Activated naive CD4-positive, alpha-beta T cell treated with anti-CD3 and anti-CD28 coated beads, Interleukin-2, amount 50 U/mL, for 24 hours (primary cell): Measurements from ENCODE around the gene DTNA.

ENCODE experiments used
- H3K27ac Mint-ChIP-seq: one replicate; pipeline ENCODE4 v1.8.0; 2021; ENCODE audit warnings: mild to moderate bottlenecking, mixed read lengths
- H3K27me3 Mint-ChIP-seq: one replicate; pipeline ENCODE4 v1.8.0; 2021; ENCODE audit warnings: mixed read lengths
- H3K36me3 Mint-ChIP-seq: one replicate; pipeline ENCODE4 v1.8.0; 2021; ENCODE audit warnings: mixed read lengths
- H3K4me1 Mint-ChIP-seq: one replicate; pipeline ENCODE4 v1.8.0; 2021; ENCODE audit warnings: mixed read lengths
- H3K4me3 Mint-ChIP-seq: one replicate; pipeline ENCODE4 v1.8.0; 2021; ENCODE audit warnings: mild to moderate bottlenecking, mixed read lengths
- H3K9me3 Mint-ChIP-seq: one replicate; pipeline ENCODE4 v1.8.0; 2021; ENCODE audit warnings: mixed read lengths

Gene DTNA

DNA sequence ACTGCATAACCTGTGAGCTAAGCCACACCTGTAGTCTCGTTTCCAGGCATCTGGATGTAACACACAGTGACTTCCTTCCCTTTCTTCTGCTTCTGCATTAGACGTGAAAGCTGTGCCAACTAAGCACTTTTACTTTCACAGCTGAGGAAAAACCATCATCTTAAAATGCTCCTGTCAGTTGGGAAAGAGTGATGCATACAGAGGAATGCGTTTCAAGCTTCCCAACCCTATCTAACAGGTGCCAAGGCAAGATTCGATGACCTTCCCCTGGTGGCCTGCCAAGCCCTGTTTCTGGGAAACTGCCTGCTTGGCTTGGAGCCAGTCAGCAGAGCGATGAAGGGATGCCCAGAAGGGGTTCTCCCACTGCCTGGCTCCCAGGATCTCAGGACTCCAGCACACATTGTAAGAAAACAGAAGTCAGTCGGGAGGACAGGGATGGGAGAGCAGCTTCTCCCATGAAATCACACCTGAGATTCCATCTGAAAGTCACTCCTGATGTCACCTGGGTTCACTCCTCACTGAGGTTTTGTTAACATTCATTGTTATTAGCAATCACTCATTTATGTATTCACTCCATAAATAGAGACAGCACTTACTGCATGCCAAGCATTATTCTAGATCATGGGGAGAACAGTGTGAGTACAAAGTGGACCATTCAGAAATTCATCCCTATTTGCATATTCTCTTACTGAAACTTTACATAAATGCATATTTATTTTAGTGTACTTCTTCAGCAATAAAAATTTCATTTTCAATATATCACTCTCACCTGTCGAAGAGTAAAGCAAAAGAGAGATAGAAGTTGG, 64.1 kb downstream of the DTNA start:
- H3K36me3 Mint-ChIP-seq = no peaks in the 10 kb centered on the region
- no peaks in the 10 kb centered on the region for H3K4me1 Mint-ChIP-seq
- H3K27ac Mint-ChIP-seq = no peak overlapping the region
- H3K4me3 Mint-ChIP-seq = no peak overlapping the region
- peaks cover 22% of the 10 kb centered on the region for H3K27me3 Mint-ChIP-seq
- peaks cover 6% of the 10 kb centered on the region for H3K9me3 Mint-ChIP-seq

DNA sequence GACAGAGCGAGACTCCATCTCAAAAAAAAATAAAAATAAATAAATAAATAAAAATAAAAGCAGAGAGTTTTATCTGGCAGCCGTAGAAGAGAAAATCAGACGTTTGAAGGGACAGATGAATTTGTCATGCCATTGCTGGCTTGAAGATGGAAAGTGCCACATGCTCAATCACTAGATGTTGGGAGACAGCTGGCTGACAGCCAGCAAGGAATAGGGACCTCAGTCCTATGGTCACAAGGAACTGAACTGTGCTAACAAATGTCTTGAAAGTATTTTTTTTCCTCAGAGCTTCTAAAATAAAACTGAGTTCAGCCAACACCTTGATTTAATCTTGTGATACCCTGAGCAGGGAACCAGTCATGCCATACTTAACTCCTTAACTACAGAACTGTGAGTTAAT, 65.4 kb downstream of the DTNA start:
- Mint-ChIP-seq H3K36me3 (no peaks in the 10 kb centered on the region), H3K27ac (no peak overlapping the region), H3K27me3 (peaks cover 21% of the 10 kb centered on the region), H3K4me3 (no peak overlapping the region), H3K9me3 (peaks cover 6% of the 10 kb centered on the region), H3K4me1 (no peaks in the 10 kb centered on the region)

DNA sequence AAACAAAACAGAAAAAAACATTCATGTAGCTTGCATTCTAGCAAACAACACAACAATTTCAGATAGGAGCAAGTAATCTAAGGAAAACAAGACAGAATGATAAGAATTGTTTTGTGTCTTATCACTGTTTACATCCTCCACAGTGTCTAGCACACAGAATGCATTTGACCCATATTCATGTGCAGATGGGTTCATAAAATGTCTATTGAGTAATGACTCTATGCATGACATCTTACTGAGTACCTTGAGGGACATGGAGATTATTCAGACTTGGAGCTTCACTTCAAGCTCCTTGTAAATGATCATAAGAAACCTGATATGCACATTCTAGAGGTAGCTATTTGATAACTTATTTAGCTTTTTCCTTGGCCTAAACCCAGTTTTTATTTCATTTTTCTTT, 69.0 kb downstream of the DTNA start:
- Mint-ChIP-seq H3K27me3 (peaks cover 16% of the 10 kb centered on the region), H3K36me3 (no peaks in the 10 kb centered on the region), H3K4me1 (peaks cover 5% of the 10 kb centered on the region), H3K27ac (no peak overlapping the region), H3K9me3 (peaks cover 6% of the 10 kb centered on the region), H3K4me3 (no peak overlapping the region)

DNA sequence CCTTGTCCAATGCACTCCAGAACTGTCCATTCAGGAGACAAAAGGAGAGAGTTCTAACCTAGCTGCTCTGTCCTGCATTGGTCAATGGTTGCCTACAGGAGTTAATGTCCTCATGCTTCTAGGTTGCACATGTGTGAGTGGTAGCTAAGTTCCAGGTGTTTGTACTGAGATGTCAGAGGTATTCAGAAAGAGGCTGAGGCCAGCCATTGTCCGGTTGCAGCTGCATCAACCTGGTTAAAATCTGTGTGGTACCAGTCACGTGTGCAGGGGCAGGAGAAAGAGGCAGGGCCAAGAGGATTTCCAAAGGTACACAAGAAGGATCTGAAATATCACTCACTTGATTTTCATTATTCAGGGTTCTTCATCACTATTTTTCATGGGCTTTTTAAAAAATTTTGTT, 70.8 kb downstream of the DTNA start:
- Mint-ChIP-seq H3K4me3 (no peak overlapping the region), H3K4me1 (peaks cover 5% of the 10 kb centered on the region), H3K27ac (no peak overlapping the region), H3K36me3 (no peaks in the 10 kb centered on the region), H3K27me3 (peaks cover 13% of the 10 kb centered on the region), H3K9me3 (peaks cover 6% of the 10 kb centered on the region)

DNA sequence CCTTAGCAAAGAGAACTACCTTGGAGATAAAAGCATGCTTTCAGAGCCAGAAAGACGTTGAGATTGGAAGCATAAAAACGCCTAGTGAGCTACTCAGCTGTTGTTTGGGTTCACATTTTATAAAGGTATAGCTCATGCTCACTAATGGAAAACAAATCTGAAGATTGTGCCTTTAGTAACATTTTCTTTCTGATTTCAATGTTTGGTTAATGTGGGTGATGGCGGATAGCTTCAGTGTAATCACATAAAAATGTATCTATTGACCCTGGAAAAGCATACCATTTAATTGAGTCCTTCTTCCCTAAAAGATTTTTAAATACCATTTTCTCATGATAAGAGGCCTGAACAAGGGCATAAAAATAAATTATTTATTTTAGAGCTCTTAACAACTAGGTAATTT, 73.4 kb downstream of the DTNA start:
- Mint-ChIP-seq H3K27ac (no peak overlapping the region), H3K27me3 (peaks cover 8% of the 10 kb centered on the region), H3K4me3 (no peak overlapping the region)

DNA sequence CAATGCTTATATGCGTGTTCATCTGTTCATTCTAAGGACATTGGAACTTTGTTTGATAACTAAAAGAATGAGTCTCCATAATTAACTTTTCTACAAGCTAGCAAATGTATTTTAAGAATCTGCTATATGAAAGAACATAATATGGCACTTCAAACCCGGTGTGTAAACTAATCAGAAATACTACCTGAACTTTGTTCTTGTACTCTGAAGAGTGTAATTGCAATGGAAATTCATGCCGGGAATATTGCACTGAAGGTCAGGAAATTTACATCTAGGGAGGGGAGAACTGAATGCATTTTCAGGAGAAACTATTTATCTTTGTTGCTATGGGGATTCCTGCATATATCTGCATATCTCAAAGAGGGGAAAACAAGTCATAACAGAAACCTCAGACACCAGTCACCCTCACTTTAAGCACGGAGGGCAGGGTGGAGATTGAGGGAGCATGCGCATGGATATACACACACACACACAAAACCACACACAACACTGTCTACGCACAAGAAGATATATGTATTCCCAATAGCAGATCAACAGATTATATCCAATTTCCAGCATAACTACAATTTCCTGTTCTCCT, 76.2 kb downstream of the DTNA start:
- Mint-ChIP-seq H3K4me3 (no peak overlapping the region), H3K4me1 (peaks cover 9% of the 10 kb centered on the region), H3K9me3 (no peaks in the 10 kb centered on the region), H3K36me3 (no peaks in the 10 kb centered on the region), H3K27me3 (peaks cover 13% of the 10 kb centered on the region), H3K27ac (no peak overlapping the region)

More for the DNA sequence above, 73.4 kb downstream of the DTNA start:
- Mint-ChIP-seq H3K9me3 (no peaks in the 10 kb centered on the region), H3K4me1 (peaks cover 5% of the 10 kb centered on the region), H3K36me3 (no peaks in the 10 kb centered on the region)

DNA sequence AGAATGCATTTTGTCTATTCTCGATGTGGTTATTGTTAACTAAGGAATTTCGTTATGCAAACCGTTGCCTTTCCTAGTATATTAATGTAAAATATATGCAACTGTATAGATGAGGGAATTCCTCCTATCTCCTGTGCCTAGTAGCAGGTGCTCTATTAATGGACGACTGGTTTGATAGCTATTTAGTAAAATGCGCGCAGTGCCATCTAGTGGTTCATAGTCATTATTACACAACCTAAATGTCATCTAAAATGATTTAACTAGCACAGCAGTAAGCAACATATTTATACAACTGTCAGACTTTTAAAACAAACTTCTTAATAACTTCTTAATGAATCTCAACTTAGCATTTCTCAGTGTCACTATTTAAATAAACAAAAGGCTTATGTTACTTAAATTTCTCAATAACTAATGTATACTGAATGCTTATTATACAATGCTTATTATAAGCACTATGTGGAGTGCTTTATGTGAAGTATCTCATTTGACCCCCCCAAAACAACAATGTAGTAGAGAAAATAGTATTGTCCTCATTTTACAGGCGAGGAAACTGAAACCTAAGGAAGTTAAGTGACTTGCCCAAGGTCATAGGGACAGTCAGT, 77.9 kb downstream of the DTNA start:
- Mint-ChIP-seq H3K4me1 (peaks cover 9% of the 10 kb centered on the region), H3K27me3 (peaks cover 19% of the 10 kb centered on the region), H3K36me3 (no peaks in the 10 kb centered on the region), H3K27ac (no peak overlapping the region), H3K9me3 (no peaks in the 10 kb centered on the region), H3K4me3 (no peak overlapping the region)

DNA sequence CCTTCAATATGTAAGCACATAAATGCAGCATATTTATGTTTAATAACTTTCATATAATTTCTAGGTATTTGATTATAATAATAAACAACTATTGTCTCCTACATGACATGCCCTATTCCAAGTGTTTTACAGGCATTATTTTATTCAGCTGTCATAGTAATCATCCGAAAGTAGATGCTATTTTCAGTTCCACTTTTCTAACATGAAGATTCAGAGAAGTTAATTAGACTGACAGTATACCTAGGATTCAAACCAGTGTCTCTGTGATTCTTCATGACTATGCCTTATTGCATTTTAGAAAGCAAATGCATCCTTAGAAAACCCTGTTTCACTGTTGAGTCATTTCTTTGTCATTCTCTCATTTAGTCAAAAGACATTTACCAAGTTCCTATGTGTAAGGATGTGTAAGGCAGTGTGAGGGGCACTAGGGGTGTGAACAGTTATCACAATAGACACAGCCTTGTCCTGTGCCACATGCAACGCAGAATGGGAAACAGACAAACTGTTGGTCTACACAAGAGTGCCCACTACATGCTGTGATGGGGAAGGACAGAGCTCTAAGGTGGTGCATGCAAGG, 79.8 kb downstream of the DTNA start:
- H3K27me3 Mint-ChIP-seq = peaks cover 25% of the 10 kb centered on the region
- H3K4me1 Mint-ChIP-seq = peaks cover 4% of the 10 kb centered on the region
- H3K36me3 Mint-ChIP-seq = no peaks in the 10 kb centered on the region
- no peak overlapping the region for H3K27ac Mint-ChIP-seq
- H3K9me3 Mint-ChIP-seq = no peaks in the 10 kb centered on the region
- no peak overlapping the region for H3K4me3 Mint-ChIP-seq

DNA sequence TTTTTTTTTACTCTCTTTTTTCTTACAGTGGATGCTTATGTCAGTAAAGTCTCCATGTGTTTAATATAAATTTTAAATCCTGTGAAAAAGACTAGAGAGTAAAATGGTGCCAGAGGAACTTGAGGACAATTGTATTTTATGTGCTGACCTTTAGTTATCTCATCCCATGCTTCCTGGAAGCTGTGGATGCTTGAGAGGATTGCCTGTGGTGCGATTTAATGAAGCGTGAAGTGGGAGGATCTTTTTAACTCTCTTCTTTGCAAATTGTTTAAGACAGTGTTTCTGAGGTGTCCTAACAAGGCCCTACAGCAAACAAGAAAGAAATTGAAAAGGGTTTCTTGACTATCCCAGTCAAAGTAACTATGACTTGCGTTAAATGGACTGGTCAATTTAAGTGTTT, 84.2 kb downstream of the DTNA start:
- H3K4me1 Mint-ChIP-seq = peaks cover 9% of the 10 kb centered on the region
- no peak overlapping the region for H3K4me3 Mint-ChIP-seq
- no peaks in the 10 kb centered on the region for H3K9me3 Mint-ChIP-seq
- H3K27me3 Mint-ChIP-seq = peaks cover 20% of the 10 kb centered on the region
- H3K36me3 Mint-ChIP-seq = no peaks in the 10 kb centered on the region
- no peak overlapping the region for H3K27ac Mint-ChIP-seq

DNA sequence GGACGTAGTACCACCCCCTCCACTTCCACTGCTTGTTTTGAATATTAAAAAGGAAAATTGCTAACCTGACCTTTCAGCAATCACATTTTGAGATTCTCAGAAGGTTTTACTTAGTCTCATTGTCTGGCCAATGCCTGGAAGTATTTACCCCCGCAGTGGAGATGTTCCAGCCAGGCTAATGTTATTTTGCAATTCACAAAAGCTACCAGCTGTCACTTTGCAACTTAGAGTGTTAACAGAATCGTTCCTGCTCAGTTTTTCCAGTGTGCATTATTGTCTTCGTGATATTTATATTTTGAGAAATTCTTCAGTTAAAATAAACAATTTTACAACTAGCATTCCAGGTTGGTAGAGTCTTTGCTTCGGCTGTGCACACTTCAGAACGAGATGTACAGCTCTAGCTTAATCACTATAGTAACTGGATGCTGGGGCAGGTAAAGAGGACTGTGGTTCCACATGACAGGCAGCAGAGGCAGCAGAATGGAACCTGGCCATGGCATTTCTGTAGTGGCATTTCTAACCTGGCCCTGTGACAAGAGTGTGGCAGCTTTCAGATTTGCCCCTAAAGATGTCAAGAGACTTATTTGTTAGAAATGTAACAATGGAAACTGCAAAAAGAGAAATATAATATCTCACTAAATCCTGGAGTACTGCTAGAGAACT, 85.1 kb downstream of the DTNA start:
- no peaks in the 10 kb centered on the region for H3K9me3 Mint-ChIP-seq
- peaks cover 6% of the 10 kb centered on the region for H3K4me1 Mint-ChIP-seq
- peaks cover 20% of the 10 kb centered on the region for H3K27me3 Mint-ChIP-seq
- H3K27ac Mint-ChIP-seq = no peak overlapping the region
- H3K4me3 Mint-ChIP-seq = no peak overlapping the region
- H3K36me3 Mint-ChIP-seq = no peaks in the 10 kb centered on the region

DNA sequence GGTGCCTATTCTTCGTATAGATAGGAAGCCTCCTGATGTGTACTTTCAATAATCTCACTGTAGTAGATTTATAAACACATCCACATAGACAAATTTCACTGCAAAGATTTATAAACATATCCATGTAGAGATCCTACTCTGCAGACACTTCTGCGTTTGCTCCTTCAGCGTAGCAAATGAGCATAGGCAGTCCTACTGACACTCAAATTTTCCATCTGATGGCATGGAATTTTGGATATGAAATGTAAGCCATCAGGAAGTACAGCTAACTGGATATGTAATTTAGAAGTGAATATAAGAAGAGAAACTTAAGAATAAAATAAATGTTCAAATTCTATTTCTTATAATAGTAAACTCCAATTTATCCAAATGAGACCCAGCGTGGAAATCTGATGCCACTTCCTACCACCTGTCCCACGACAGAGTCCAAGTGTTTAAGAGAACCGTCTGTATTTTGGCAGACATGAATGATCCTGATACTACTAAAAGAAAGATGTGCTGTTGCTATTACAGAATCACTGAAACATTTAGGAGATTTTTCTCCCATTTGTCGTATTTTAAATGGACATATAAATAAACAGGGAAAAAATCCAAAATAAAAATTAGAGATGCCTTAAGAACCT, 86.0 kb downstream of the DTNA start:
- no peaks in the 10 kb centered on the region for H3K9me3 Mint-ChIP-seq
- no peak overlapping the region for H3K27ac Mint-ChIP-seq
- no peaks in the 10 kb centered on the region for H3K36me3 Mint-ChIP-seq
- peaks cover 5% of the 10 kb centered on the region for H3K4me1 Mint-ChIP-seq
- no peak overlapping the region for H3K4me3 Mint-ChIP-seq
- H3K27me3 Mint-ChIP-seq = peaks cover 17% of the 10 kb centered on the region

DNA sequence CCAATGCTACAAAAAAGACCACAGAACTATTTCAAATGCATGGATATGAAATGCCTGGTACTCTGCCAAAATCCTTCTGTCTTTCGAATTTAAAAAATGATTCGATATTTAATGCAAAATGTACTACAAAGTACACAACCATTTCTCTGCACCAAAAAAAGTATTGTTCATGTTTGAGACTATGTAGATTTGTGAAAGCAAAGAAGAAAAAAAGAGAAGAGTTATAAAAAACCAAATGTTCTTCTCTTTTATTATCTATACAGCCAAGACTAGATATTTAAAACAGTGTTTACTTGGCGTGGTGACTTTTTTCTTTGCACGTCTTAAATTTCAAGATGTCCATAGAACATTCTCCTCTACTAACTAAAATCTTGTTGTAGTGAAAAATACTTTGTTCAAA, 89.2 kb downstream of the DTNA start:
- Mint-ChIP-seq H3K36me3 (no peaks in the 10 kb centered on the region), H3K27ac (no peak overlapping the region), H3K4me1 (peaks cover 5% of the 10 kb centered on the region), H3K9me3 (no peaks in the 10 kb centered on the region), H3K27me3 (peaks cover 7% of the 10 kb centered on the region), H3K4me3 (no peak overlapping the region)

DNA sequence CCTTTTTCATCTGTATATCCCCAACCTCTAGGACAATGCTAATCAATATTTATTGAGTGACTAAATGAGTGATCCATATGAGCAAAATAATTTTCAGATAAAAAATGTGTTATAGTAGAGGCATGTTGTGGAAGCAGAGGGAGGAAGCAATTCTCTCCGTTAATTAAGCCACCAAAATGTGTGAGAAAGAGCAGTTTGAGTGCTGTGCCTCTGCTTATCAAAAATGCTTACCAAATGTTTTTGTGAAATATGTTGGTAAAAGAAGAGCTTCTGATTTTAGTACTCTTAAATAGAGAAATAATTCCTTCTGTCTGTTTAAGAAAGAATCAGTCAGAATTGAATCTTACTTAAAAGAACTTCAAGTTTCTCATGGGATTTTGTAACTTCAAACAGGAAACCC, 90.3 kb downstream of the DTNA start:
- H3K4me3 Mint-ChIP-seq = no peak overlapping the region
- H3K27ac Mint-ChIP-seq = no peak overlapping the region
- H3K9me3 Mint-ChIP-seq = no peaks in the 10 kb centered on the region
- peaks cover 6% of the 10 kb centered on the region for H3K27me3 Mint-ChIP-seq
- H3K36me3 Mint-ChIP-seq = no peaks in the 10 kb centered on the region
- H3K4me1 Mint-ChIP-seq = peaks cover 5% of the 10 kb centered on the region

DNA sequence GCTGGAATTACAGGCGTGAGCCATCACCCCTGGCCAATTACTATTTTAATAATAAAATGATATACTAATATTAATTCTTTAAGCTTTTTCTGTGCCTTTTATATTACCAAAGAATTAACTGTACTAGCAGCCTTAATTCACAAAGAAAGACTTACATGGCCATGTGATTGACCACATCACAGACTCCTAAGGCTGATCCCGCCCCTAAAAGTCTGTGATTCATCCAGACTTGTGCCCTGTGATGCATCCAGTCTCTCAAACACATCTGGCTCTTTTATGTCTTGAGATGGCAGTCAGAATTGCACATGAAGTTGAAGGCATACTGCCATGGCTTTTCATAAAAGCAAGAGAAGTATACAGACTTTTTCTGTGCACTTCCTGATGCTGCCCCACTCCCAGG, 91.7 kb downstream of the DTNA start:
- no peaks in the 10 kb centered on the region for H3K9me3 Mint-ChIP-seq
- H3K4me3 Mint-ChIP-seq = no peak overlapping the region
- peaks cover 6% of the 10 kb centered on the region for H3K27me3 Mint-ChIP-seq
- no peaks in the 10 kb centered on the region for H3K36me3 Mint-ChIP-seq
- H3K4me1 Mint-ChIP-seq = peaks cover 5% of the 10 kb centered on the region
- H3K27ac Mint-ChIP-seq = no peak overlapping the region

DNA sequence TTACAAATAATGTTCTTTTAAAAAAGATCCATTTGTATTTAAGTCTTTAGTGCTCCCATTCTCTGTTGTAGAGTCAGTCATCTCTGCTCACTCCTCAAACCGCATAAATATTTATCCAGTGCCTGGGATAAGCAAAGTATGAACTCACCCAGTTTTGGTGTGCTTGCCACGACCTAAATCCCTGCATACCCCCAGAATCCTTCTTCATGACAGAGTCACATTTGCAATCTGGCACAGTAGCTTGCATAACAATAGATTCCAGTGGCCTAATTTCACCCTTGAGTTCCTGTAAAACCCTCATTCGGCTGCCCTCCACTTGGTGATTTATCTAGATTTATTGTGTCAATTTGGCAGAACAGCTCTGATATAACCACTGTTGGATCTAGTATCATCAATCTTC, 92.9 kb downstream of the DTNA start:
- Mint-ChIP-seq H3K27ac (no peak overlapping the region), H3K9me3 (no peaks in the 10 kb centered on the region), H3K4me1 (peaks cover 5% of the 10 kb centered on the region), H3K36me3 (no peaks in the 10 kb centered on the region), H3K4me3 (no peak overlapping the region), H3K27me3 (peaks cover 1% of the 10 kb centered on the region)
